GM13976 (cell line): ENCODE data around the gene TBC1D12.

Experiments
- DNase-seq: peaks from one replicate; pipeline ENCODE4 v3.0.0; 2012; ENCODE audit warnings: low spot score
- CTCF ChIP-seq: IDR thresholded peaks from 2 replicates; pipeline ENCODE4 v1.5.1; 2012; ENCODE audit warnings: borderline replicate concordance, mild to moderate bottlenecking; ENCODE audit not compliant: insufficient read depth; ENCODE audit errors: extremely low read depth, missing control alignments, control extremely low read depth
- in situ Hi-C: fragments of 300-500 bp; cut with MboI; formaldehyde crosslinking; loops from one replicate; pipeline ENCODE4 v1.12.0; 2022; ENCODE audit warnings: low sequenced_read_pairs, mixed read lengths, inconsistent platforms; ENCODE audit not compliant: unreplicated experiment

TBC1D12 gene

GRCh38 chr10:94413361-94413760, 11.0 kb downstream of the TBC1D12 start:
- no peak for TF ChIP-seq CTCF
- DNase-seq: no peak
- in situ Hi-C loops: no loop called here

- no peak for TF ChIP-seq CTCF
- no peak for DNase-seq
- in situ Hi-C loops: no loop called here
These were observed 14.6 kb downstream of the TBC1D12 start for GRCh38 chr10:94416896-94417295.

- DNase-seq: no peak
- in situ Hi-C loops: no loop called here
- TF ChIP-seq CTCF: no peak
These were observed 15.0 kb downstream of the TBC1D12 start for GRCh38 chr10:94417321-94417720.

DNA sequence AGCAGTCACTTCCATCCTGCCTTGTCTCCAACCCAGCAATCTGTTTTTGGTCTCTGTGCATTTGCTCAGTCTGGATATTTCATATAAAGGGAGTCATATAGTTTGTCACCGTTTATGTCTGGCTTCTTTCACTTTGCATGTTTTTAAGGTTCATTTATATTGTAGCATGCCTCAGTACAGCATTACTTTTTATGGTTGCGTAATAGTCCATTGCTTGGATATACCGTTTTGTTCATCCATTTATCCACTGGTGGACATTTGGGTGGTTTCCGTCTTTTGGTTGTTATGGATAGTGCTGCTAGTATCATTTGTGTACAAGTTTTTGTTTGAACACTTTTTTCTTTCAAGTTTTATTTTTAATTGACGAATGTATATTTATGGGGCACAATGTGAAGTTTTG, 18.2 kb downstream of the TBC1D12 start:
- in situ Hi-C loops: no loop called here
- TF ChIP-seq CTCF: no peak
- DNase-seq: no peak

- in situ Hi-C loops: no loop called here
- DNase-seq: no peak
- no peak for TF ChIP-seq CTCF
These were observed 18.7 kb downstream of the TBC1D12 start for GRCh38 chr10:94420998-94421528.

DNA sequence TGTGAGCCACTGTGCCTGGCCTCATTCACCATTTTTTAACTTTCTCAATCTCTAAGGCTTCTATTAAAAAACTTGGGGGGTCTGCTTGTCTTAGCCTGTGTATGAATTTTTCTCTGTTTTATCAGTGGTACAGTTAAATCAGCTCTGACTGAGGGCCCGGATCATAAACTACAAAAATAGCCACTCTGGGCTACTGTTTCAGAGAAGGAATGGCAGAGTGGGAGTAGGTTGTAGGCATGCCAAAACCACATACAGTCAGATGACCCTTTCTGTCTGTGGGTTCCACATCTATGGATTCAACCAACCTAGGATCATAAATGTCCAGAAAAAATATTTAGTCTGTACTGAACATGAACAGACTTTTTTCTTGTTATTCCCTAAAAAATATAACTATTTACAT, 21.3 kb downstream of the TBC1D12 start:
- TF ChIP-seq CTCF: no peak
- in situ Hi-C loops: no loop called here
- no peak for DNase-seq
